Fibroblast of peridontal ligament (primary cell): ENCODE results near the gene SORCS2.

Experiments
- DNase-seq: peaks from one replicate; pipeline ENCODE4 v3.0.0-alpha.2; 2010; ENCODE audit errors: extremely low read depth

SORCS2 gene

DNA sequence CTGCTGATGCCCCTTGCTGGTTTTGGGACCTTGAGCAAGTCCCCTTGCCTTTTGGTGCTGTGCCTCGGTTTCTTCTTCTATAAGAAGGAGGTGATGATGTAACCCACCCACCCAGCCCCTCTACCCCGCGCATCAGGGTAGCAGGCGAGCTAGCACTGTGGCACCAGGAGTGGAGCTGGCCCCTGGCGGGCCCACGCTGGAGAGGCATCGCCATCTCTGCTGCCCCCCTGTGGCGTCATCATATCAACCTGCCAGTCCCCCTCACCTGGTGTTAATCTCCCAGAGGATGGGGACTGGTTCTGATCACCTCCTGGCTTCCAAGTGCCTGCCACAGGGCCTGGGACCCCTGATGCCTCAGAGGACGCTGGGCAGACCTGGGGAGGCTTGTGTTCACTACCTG, 6.3 kb upstream of the SORCS2 start:
- no peak for DNase-seq

DNA sequence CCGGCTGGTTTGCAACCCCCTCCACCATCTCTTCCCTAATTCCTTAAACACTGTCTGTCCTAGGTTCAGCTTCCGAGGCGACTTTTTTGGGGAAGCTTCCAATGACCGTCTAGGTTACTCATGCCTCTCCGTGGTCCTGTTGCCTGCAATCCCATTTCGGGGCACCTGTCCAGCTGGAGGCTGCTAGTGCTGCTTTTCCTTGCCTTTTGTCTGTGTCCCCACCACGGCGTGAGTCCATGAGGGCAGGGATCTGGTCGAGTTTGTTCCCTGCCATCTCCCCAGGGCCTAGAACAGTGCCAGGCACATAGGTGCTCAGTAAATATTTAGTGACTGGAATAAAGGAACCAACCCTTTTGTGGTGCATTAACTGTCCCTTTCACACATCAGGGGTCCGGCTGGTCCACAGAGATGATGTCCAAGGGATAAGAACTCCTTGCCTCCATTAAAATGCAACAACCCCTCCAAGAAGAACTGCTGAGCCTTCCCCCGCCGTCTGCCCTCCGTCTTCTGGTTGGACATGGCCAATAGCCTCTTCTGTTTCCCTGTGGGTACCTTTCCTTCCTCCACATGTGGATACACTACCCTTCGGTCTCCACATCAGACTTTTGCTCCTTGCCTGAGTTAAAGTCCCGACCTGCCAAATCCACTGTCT, 5.7 kb upstream of the SORCS2 start:
- no peak for DNase-seq

DNA sequence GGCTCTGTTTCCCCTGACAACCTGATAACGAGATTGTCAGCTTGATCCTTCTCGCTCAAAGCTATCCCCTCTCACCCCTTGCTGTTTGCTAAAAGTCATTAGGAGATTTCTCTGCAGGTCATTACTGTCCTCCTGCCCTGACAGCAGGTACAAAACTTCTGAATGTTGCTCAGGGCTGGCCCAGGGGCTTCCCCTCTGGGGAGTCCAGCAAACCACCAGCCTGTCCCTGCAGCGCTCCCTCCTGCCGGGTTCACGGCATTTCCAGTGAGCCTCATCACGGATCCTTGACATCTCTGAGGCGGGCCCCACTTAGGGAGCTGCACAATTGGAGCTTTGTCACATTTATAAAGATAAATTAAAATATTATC, 5.2 kb upstream of the SORCS2 start:
- DNase-seq, result no peak

DNA sequence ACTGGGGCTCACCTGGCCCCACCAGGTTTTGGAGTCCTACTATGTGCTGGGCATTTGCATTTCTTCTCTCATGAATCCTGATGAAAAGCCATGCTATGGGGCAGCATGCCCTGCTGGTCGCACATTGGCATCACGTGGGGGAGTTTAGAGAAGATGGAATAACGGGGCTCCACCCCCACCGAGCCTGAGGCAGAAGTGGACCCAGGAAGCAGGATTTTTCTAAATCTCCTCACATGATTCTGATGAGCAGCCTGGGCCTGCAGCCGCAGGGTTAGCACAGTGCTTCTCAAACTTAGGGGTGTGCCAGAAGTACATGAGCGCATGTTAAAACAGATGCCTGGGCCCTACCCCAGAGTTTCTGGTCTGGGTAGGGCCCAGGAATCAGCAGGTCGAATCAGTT, 4.6 kb upstream of the SORCS2 start:
- no peak for DNase-seq

DNA sequence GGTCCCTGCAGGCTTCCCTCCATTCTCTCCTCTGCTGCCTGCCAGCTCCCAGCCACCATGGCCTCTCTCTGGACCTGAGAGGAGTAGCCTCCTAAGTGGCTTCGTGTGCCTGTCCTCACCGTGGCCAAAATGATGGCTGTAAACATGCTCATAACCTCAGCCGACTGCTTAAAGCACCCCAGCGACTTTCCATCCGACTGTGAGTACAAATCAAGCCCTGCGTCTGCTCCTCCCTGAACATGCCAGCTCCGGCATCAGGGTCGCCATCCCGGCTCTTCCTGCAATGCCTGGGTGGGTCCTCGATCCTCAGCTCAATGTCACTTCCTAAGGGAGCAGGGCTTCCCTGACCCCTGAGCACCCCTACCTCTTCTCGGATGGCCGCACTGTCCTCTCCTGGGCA, 3.3 kb upstream of the SORCS2 start:
- DNase-seq, result no peak

DNA sequence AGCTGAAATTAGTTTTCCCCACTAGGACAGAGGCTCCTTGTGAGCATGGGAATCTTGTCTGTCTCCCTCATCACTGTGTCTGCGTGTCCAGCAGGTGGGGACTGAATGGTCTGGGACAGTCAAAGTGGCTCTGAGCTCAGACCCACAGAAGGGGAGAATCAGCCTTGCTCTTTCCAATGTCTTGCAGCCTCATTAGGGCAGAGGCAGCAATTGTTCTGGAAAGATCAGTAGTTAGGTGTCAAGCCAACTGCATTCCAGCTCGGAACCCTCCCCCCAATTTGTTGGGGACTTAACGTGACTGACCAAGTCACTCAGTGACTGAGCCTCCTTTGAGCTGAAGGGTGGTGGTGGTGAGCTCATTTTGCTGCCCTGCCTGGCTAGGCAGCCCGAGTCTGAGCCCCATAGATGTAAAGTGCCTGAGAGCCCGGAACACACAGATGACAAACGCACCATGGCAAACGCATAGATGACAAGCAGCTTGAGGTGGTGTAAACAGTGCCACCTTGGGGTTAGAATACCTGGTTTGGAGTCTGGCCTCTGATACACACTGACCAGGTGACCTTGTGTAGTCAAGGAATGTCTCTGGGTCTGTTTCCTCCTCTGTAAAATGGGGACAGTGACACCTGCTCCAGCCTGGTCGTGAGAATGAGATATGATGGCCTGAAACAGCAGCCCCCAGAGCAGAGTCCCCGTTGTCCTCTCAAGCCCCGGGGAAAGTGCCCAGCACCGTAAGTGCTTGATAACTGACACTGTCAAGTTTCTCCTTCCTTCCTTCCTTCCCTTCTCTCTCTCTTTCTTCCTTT, 2.7 kb upstream of the SORCS2 start:
- DNase-seq, result no peak

DNA sequence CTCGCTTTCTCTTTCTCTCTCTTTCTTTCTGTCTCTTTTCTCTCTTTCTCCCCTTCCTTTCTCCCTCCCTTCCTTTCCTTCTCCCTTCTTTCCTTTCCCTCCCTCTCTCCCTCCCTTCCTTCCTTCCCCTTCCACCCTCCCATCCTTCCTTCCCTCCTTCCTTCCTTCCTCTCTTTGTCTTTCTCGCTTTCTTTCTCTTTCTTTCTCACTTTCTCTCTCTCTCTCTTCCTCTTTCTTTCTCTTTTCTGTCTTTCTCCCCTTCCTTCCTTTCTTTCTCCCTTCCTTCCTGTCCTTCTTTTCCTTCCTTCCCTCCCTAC, 2.1 kb upstream of the SORCS2 start:
- DNase-seq, result no peak

DNA sequence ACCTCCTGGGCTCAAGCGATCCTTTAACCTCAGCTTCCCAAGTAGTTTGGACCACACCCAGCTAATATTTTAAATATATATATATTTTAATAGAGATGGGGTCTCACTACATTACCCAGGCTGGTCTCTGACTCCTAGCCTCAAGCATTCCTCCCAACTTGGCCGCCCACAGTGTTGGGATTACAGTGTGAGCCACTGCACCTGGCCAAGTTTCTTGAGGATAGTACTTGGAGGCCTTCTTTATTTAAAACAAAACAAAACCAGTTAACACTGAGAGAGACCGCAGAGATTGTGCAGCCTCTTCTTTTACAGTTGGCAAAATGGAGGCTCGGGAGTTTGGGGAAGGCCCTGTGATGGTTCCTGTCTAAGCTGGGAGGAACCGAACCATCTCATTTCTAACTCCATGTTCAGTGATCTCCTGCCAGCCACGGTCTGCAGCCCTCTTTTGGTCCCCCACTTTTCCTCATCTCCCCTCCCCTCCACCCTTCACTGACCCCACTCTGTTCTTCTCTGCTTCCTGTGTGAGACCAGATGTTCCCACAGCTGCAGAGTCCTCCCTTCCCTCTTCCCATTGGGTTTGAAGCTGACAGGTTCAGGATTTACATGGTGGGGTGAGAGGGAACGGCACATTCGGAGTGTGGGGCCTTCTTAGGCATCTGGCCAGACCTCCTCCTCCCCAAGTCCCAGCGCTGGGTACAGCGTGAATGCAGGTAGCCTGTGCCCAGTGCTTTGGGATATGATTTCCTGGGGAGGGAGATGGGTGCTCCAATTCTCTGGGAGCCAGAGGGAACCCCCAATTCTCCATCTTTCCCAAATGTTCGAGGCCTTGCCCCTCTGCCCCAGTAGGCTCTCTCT, 1.4 kb upstream of the SORCS2 start:
- no peak for DNase-seq

DNA sequence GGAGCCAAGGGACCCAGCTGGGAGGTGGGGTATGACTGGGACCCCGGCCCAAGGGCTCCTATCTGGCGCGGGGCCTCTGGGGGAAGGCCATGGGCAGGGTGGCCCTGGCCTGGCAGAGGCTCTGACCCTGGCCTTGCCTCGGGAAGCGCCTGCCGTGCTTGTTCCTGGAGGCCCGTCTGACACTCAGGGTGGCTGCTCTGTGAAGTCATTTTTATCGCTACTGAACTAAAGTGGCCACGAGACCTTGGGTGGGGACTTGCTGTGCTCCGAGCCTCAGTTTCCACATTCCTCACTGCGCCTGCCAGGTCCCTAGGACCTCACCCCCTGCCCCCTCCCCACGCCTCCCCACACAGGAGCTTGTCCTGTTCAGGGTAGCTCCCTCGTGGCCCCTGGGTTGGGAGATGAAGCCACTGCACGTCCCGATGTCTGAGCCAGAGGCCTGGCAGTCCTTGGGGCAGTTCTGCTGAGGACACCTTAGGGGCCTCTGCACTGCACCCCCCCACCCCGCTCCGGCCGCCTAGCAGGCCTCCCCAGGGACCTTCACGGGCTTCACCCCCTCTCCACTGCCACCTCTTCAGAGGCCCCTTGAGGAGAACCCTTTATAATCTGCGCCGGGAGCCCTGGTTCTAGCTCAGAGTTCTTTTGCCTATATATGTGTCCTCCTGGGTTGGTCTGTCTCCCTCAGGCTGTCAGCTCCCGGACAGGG, 639 bp upstream of the SORCS2 start:
- DNase-seq, result no peak

DNA sequence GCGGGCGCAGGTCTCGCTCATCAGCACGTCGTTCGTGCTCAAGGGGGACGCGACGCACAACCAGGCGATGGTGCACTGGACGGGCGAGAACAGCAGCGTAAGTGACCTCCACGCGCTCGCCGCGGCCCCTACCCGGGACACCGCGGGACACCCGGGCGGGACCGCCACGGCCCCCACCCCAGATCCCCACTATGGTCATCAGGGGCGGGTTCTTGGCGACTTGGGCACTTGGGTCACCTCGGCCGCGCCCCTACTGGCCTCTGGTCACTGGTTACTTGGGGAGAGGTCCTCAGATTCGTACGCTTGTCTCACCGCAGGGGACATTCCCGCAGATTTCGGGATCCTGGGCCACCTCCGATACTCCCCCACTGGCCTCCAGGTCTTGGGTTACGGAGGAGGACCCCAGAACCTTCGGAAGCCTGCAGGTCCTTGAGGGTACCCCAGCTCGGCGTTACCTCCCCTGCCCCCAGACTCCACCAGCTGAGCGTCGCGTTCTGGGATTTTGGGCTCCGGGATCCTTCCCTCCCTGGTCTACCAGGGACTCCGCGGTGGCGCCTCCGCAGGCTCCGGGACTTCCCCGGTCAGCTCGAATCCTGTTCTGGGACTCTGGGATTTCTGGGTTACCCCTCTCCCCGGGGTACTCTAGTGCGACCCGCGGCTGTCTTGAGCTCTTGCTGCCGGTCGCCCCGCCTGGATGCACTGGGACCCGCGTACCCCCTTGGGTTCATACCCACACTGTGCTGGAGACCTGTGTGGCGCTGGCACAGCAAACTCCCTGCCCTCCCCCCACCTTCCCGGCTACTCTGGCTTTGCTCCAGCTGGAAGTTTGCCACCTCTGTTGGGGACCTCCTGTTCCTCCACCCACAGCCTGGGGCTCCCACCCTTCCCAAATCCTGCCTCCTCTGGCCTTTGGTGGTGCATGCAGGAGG, 956 bp downstream of the SORCS2 start:
- no peak for DNase-seq

DNA sequence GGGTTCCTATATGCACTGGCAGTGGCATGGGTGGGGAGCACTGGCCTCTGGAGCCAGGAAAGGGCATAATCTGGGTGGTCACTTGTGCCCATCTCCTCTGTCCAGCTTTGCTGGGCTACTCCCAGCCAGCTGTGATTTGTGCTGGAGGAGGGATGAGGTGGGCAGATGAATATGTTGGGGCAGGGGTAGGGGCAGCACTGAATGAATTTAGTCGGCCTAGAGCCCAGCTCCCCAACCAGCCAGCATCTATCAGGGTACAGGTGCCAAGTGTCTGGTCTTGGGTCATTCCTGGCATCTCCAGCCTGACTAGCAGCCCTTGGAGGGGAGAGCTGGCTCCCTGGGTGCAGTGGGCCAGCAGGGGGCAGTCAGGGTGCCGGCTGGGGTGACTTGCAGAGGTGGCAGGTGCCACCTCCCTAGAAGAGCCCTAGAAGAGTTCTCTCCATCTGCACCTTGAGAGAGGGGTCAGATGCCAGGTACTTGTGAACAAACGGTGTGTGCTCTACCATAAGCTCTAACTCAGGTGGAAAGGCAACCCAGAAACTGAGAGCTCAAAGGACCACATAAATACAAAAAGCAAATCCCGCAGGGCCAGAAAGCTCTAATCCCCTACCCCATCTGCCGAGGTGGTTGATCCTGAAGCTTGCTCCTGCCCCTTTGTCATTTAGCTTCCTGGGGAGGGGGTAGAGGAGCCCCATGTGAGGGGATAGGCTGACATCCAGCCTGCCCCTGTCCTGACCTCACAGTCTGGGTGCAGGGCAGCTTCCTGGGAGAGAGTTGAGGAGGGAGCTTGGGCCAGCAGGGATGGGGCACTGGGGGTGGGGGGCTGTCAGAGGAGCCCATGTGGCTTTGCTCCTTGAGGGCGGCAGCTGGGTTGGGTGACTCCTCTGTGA, 2.2 kb downstream of the SORCS2 start:
- no peak for DNase-seq

DNA sequence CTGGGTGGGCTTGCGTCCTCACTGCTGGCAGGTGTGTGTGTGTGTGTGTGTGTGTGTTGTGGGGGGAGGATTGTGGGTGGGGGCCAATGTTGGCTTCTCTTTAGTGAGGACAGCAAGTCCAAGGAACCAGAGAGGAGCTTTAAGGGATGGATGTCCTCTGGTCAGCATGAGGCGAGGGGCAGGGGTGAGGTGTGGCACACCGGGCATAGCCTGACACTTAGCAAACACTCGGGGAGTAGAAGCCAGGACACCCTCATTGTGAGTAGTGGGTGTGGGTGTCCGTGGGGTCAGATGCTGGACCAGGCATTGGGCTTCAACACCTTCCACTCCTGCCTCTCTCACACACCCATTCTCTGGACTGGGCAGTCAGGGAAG, 2.8 kb downstream of the SORCS2 start:
- DNase-seq, result no peak

DNA sequence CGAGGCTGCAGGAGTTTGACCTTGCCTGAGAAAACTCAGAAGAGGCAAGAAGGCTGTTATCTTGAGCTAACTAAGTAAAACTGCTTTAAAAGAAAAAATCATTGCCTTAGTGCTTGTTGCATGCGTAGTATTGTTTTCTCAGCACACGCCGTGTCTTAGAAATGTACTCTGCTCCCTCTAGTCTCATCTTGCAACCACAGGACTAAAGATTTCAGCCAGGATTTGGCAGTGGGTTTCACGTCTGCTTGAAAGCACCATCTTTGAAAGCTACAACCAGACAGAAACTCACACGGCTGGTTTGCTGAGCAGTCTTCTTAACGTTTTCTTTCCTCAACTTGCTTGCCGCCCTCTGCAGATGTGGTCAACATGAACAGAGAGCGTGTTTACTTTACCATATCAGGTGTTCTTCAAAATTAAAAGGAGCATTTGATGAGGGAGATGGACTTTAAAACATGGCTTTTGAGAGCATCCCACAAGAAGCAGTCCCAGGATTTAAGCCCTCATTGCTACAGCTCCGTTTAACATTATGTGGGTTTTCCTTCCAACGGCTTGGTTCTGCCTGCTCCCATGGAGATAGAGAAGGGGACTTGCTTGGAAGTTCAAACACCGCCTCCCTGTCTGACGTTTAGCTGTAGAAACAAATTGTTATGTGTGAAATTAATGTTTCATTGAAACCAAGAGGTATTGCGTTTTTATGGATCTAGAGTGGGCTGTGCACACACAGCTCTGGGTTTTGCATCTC, 3.4 kb downstream of the SORCS2 start:
- DNase-seq, result peak; percentile 76

DNA sequence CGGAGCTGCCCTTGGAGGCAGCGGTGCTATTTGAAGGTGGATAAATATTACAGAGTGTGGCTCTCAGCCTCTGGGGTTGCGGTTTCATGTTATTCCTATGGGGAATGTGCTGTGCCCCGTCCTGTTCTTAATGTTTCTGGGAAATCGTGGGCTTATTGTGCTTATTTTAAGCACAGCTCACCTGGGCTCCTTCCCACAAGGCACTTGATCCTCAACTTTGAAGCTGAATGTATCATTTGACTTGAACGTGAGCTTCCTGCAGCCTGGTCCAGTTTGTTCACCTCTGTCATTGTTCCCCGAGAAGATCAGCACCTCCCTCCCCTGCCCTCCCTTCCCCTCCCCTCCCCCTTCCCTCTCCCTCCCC, 3.9 kb downstream of the SORCS2 start:
- DNase-seq, result no peak

DNA sequence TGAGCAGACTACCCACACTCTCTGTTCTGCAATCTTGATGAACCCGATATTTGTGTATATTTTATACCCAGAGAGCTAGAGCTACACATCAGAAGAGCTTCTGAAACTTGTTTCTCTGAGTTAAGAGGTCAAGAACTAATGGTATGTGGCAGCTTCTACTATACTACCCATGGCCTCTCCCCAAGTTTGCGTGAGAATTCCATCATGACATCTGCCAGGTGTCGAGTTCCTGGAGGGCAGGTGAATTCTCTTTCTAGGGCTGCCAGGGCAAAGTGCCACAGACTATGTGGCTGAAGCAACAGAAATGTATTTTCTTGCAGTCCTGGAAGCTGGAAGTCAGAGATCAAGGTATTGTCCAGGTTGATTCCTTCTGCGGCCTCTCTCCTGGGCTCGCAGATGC, 4.4 kb downstream of the SORCS2 start:
- no peak for DNase-seq

DNA sequence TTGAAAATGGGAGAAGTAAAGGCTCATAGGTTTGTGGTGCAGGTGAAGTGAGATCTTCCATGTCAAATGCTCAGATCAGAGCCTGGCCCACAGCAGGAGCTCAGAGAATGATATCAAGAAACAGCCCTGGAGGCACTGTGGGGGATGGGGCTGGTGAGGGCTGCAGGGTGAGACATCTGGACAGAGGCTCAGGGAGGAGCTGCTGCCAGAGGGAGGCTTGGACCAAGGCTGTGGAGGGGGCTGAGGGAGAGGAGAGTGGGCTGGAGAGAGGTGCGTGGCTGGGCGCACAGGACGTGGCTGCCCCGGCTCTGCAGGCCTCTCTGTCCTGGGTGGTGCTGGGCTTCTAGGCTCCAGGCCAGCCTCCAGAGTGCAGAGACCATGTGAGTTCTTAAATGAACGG, 5.6 kb downstream of the SORCS2 start:
- DNase-seq, result no peak

DNA sequence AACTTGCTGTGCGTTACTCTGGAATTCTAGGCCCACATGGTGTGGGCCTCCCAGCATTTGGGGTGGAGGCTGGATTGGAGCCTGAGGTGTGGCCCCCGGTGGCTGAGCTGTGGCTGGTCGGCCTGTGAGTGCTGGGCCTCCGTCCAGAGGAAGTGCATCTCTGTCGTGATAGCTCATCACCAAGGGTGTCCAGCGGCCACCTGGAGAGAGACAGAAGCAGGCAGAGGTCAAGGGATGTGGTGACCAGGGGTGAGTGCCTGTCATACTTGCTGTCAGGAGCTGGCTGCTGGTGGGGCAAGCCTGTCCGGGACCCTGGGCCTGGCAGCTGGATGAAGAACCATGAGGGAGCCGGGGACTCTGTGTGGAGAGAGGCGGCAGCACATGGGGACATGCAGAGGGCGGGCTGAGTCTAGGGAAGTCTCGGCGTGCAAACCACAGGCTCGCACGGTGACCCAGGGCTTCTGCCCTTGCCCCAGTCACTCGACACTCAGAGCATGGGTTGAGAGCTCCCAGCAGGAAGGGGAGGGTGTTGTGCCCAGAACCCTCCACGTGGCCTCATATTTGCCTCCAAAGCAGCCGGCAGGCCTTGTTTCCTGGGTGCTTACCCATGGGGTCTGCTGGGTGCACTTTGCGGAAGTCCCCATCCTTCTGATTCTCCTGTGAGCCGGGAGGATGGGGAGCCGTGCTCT, 6.2 kb downstream of the SORCS2 start:
- DNase-seq, result no peak

DNA sequence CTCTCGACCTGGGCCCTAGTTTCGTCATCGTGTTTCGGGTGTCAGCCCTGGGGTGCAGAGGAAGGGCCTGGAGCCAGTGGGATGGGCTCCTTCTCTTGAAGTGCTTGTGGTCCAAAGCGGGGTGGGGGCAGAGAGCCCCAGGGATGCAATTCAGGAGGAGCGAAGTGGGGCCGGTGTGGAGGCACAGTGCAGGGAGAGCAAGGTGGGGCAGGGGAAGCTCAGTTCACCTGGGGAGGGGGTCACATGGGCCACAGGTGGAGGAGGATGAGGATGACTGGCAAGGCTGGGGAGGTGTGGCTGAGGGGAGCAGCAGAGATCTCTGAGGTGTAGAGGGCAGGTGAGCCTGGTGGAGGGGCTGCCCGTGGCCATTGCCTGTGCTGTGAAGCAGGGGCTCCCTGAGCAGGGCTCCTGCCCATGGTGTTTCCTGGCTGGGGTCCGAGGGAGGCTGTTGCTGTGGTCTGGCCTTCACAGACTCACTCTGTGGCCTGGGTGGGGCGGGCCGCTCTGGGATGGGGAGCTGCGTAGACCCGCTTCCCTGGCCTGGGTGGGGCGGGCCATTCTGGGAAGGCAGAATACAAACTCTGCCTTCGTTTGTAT, 6.9 kb downstream of the SORCS2 start:
- DNase-seq, result no peak
